WTC11 (cell line): Measurements from ENCODE around the gene EMILIN3. TPM values are rescaled to one million over a fixed set of nuclear protein-coding genes. Genes with fewer than 3 reads are reported as not detected.

Experiments used
- ATAC-seq: fragments of 200-7000 bp; cut with Tn5 transposase; 2 replicates; pipeline ENCODE4 v1.10.0; 2021; ENCODE audit warnings: mild to moderate bottlenecking, moderate library complexity
- CTCF ChIA-PET: fragments of 300-600 bp; sonication (Branson Sonifier 250); formaldehyde crosslinking; loops from one replicate; lab custom pipeline; 2021; ENCODE audit warnings: antibody characterized with exemption; lab: Charles Lee
- POLR2A ChIA-PET: fragments of 350-600 bp; sonication (Branson Sonifier 250); formaldehyde crosslinking; loops from one replicate; lab custom pipeline; 2021; ENCODE audit warnings: antibody characterized with exemption; lab: Charles Lee
- DNase-seq: peaks from one replicate; pipeline ENCODE4 v3.0.0; 2021; ENCODE audit warnings: low spot score
- H3K27ac Mint-ChIP-seq: 2 replicates; pipeline ENCODE4 v1.8.0; 2021; ENCODE audit warnings: mixed read lengths
- H3K27me3 Mint-ChIP-seq: 2 replicates; pipeline ENCODE4 v1.8.0; 2021; ENCODE audit warnings: low read depth, mild to moderate bottlenecking, moderate library complexity, mixed read lengths
- H3K36me3 Mint-ChIP-seq: 2 replicates; pipeline ENCODE4 v1.8.0; 2021; ENCODE audit warnings: mixed read lengths
- H3K4me1 Mint-ChIP-seq: 2 replicates; pipeline ENCODE4 v1.8.0; 2022; ENCODE audit warnings: mixed read lengths
- H3K4me3 Mint-ChIP-seq: 2 replicates; pipeline ENCODE4 v1.8.0; 2021; ENCODE audit warnings: mild to moderate bottlenecking, moderate library complexity, mixed read lengths
- H3K9me3 Mint-ChIP-seq: 2 replicates; pipeline ENCODE4 v1.8.0; 2021; ENCODE audit warnings: mixed read lengths
- AR ChIP-seq: fragments of 250-450 bp; sonication (Bioruptor Pico); IDR thresholded peaks from 2 replicates; pipeline ENCODE4 v1.9.0; 2021; ENCODE audit warnings: mild to moderate bottlenecking
- CREM ChIP-seq: sonication (generic); formaldehyde crosslinking; IDR thresholded peaks from 2 replicates; pipeline ENCODE4 v1.8.1; 2022; ENCODE audit warnings: mild to moderate bottlenecking, missing genetic modification reagents, moderate library complexity
- E2F1 ChIP-seq: sonication (generic); formaldehyde crosslinking; IDR thresholded peaks from 2 replicates; pipeline ENCODE4 v1.8.0; 2022; ENCODE audit warnings: mild to moderate bottlenecking, missing genetic modification reagents
- E2F4 ChIP-seq: sonication (generic); formaldehyde crosslinking; IDR thresholded peaks from 2 replicates; pipeline ENCODE4 v1.8.1; 2022; ENCODE audit warnings: low read depth, mild to moderate bottlenecking, moderate library complexity, missing genetic modification reagents, borderline replicate concordance
- ETV6 ChIP-seq: sonication (generic); formaldehyde crosslinking; IDR thresholded peaks from 2 replicates; pipeline ENCODE4 v1.8.1; 2022; ENCODE audit warnings: mild to moderate bottlenecking, missing genetic modification reagents
- FOXP4 ChIP-seq: sonication (generic); formaldehyde crosslinking; IDR thresholded peaks from 2 replicates; pipeline ENCODE4 v1.8.0; 2022; ENCODE audit warnings: mild to moderate bottlenecking, missing genetic modification reagents
- GRHL2 ChIP-seq: fragments of 250-450 bp; sonication (Bioruptor Pico); IDR thresholded peaks from 2 replicates; pipeline ENCODE4 v1.8.0; 2022; ENCODE audit warnings: mild to moderate bottlenecking, moderate library complexity; ENCODE audit not compliant: insufficient replicate concordance, severe bottlenecking
- MAX ChIP-seq: sonication (generic); formaldehyde crosslinking; IDR thresholded peaks from 2 replicates; pipeline ENCODE4 v1.8.0; 2022; ENCODE audit warnings: mild to moderate bottlenecking, missing genetic modification reagents
- MLX ChIP-seq: sonication (generic); formaldehyde crosslinking; IDR thresholded peaks from 2 replicates; pipeline ENCODE4 v1.8.1; 2023; ENCODE audit warnings: mild to moderate bottlenecking, missing genetic modification reagents, moderate library complexity
- RELA ChIP-seq: sonication (generic); formaldehyde crosslinking; IDR thresholded peaks from 2 replicates; pipeline ENCODE4 v1.8.1; 2022; ENCODE audit warnings: missing genetic modification reagents, mild to moderate bottlenecking, borderline replicate concordance
- ZBTB43 ChIP-seq: sonication (generic); formaldehyde crosslinking; IDR thresholded peaks from 2 replicates; pipeline ENCODE4 v1.8.1; 2023; ENCODE audit warnings: mild to moderate bottlenecking, missing genetic modification reagents
- ZNF138 ChIP-seq: sonication (generic); formaldehyde crosslinking; conservative IDR thresholded peaks from 2 replicates; pipeline ENCODE4 v1.8.1; 2022; ENCODE audit warnings: mild to moderate bottlenecking, moderate library complexity, missing genetic modification reagents
- ZNF281 ChIP-seq: sonication (generic); formaldehyde crosslinking; IDR thresholded peaks from 2 replicates; pipeline ENCODE4 v1.8.0; 2023; ENCODE audit warnings: mild to moderate bottlenecking, missing genetic modification reagents
- ZNF423 ChIP-seq: fragments of 250-450 bp; sonication (Bioruptor Pico); IDR thresholded peaks from 2 replicates; pipeline ENCODE4 v2.1.2; 2022; ENCODE audit warnings: mild to moderate bottlenecking, moderate library complexity
- ZSCAN18 ChIP-seq: fragments of 250-450 bp; sonication (Bioruptor Pico); IDR thresholded peaks from 2 replicates; pipeline ENCODE4 v2.1.2; 2022; ENCODE audit warnings: mild to moderate bottlenecking, moderate library complexity
- total RNA-seq: library from RNA; stranded (reverse); gene quantifications from 3 replicates; pipeline ENCODE4 v1.2.3, GENCODE V29; 2021

The EMILIN3 gene
- total RNA-seq, 1 experiment from 2014 or later: 5.5 TPM

- no peak overlapping the region for H3K27ac Mint-ChIP-seq
- peaks cover 6% of the 10 kb centered on the region for H3K4me1 Mint-ChIP-seq
- peaks cover 8% of the 10 kb centered on the region for H3K27me3 Mint-ChIP-seq
- no peak overlapping the region for H3K4me3 Mint-ChIP-seq
- CTCF ChIA-PET: interaction anchor here (0.7 to 1.4 kb wide), 3 partner anchors 86 to 163 kb away, joined by 4 to 6 read pairs (median 6); no protein-coding TSS in a partner anchor
- no peak for ATAC-seq
- POLR2A ChIA-PET: no interaction called here
- no peaks in the 10 kb centered on the region for H3K9me3 Mint-ChIP-seq
- DNase-seq: no peak
- no peaks in the 10 kb centered on the region for H3K36me3 Mint-ChIP-seq
- TF ChIP-seq E2F4 (CRISPR knock-in tag): no peak
- no peak for TF ChIP-seq E2F1 (CRISPR knock-in tag)
These were observed 31.0 kb downstream of the EMILIN3 start for GRCh38 chr20:41335591-41335990.

- H3K9me3 Mint-ChIP-seq: no peaks in the 10 kb centered on the region
- H3K4me3 Mint-ChIP-seq: no peak overlapping the region
- no peak for ATAC-seq
- no peak overlapping the region for H3K27ac Mint-ChIP-seq
- ChIA-PET POLR2A (no interaction called here), CTCF (interaction anchor here (1.3 to 1.4 kb wide), 2 partner anchors 85 to 162 kb away, joined by 6 read pairs; no protein-coding TSS in a partner anchor)
- no peaks in the 10 kb centered on the region for H3K36me3 Mint-ChIP-seq
- H3K27me3 Mint-ChIP-seq: peaks cover 6% of the 10 kb centered on the region
- no peak for DNase-seq
- peaks cover 5% of the 10 kb centered on the region for H3K4me1 Mint-ChIP-seq
- TF ChIP-seq E2F1 (CRISPR knock-in tag): no peak
- TF ChIP-seq ETV6 (CRISPR knock-in tag): no peak
- no peak for TF ChIP-seq ZBTB43
- no peak for TF ChIP-seq CREM (CRISPR knock-in tag)
- TF ChIP-seq MLX: no peak
- TF ChIP-seq ZSCAN18 (CRISPR knock-in tag): no peak
- no peak for TF ChIP-seq FOXP4 (CRISPR knock-in tag)
- TF ChIP-seq ZNF281: no peak
- TF ChIP-seq GRHL2 (CRISPR knock-in tag): no peak
- TF ChIP-seq MAX (CRISPR knock-in tag): no peak
- no peak for TF ChIP-seq AR
- TF ChIP-seq ZNF138: no peak
- TF ChIP-seq RELA (CRISPR knock-in tag): no peak
- no peak for TF ChIP-seq ZNF423 (CRISPR knock-in tag)
These were observed 31.9 kb downstream of the EMILIN3 start for GRCh38 chr20:41334443-41335421.
